NCI-H82 (cell line): ENCODE results near the gene POT1.
A peak's percentile ranks its signal among the peaks of the same experiment; 100 is the strongest.
"Not testable (repeated sequence)": the region's sequence is repeated elsewhere in the genome, so short reads cannot be mapped to it uniquely, and the experiment has no call there.

Source experiments
- DNase-seq: peaks from one replicate; lab custom pipeline; 2025; lab: John Stamatoyannopoulos, UW

The POT1 gene, protein sequence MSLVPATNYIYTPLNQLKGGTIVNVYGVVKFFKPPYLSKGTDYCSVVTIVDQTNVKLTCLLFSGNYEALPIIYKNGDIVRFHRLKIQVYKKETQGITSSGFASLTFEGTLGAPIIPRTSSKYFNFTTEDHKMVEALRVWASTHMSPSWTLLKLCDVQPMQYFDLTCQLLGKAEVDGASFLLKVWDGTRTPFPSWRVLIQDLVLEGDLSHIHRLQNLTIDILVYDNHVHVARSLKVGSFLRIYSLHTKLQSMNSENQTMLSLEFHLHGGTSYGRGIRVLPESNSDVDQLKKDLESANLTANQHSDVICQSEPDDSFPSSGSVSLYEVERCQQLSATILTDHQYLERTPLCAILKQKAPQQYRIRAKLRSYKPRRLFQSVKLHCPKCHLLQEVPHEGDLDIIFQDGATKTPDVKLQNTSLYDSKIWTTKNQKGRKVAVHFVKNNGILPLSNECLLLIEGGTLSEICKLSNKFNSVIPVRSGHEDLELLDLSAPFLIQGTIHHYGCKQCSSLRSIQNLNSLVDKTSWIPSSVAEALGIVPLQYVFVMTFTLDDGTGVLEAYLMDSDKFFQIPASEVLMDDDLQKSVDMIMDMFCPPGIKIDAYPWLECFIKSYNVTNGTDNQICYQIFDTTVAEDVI

GRCh38 chr7:124929467-124930172 is at the start of gene POT1:
TSS of gene POT1 (minus strand) at chr7:124929825. CDS start at chr7:124897173, 32,652 bp downstream.
- DNase-seq: peak; percentile 99

GRCh38 chr7:124975131-124975530 is 45.5 kb upstream of the POT1 start:
- DNase-seq: not testable (repeated sequence)

DNA sequence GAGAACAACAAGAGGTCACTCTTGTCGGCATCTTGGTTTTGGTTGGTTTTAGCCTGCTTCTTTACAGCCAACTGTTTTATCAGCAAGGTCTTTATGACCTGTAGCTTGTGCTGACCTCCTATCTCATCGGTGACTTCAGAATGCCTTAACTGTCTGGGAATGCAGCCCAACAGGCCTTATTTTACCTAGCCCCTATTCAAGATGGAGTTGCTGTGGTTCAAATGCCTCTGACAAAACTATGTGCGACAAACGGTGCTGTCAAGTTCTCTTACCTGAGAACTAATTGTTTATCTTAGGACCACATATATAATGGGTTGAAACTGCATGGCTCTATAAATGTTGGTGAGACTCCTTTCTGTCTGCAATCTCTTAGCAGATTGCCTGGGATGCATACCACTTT is 35.9 kb upstream of the POT1 start:
- DNase-seq: no peak

DNA sequence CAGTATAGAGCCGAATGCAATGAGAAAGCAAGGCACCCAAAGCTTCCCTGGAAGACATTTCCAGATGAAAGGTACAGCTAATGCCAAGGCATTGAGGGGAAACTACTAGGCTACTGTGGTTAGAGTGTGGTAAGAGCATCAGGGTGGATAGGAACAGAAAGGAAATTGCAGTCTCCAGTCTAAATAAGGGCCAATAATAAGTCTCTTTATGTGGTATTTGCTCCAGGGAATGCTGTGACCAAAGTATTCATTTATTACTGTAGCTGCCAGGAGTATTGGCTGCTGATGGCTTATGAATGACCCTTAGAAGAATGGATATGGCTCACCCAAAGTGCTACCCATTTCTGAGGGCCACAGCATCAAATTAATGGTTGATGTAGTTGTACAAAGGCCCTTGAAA is 30.1 kb upstream of the POT1 start:
- DNase-seq: no peak

DNA sequence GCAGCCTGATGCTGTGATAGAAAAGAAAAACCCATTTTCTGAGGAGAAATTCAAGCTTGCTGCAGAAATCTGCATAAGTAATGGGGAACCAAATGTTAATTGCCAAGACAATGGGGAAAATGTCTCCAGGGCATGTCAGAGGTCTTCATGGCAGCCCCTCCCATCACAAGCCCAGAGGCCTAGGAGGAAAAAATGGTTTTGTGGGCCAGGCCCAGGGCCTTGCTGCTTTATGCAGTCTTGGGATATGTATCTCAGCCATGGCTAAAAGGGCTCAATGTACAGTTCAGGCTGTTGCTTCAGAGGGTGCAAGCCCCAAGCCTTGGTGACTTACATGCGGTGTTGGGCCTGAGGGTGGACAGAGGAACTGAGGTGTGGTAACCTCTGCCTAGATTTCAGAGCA is 28.3 kb upstream of the POT1 start:
- DNase-seq: not testable (repeated sequence)

DNA sequence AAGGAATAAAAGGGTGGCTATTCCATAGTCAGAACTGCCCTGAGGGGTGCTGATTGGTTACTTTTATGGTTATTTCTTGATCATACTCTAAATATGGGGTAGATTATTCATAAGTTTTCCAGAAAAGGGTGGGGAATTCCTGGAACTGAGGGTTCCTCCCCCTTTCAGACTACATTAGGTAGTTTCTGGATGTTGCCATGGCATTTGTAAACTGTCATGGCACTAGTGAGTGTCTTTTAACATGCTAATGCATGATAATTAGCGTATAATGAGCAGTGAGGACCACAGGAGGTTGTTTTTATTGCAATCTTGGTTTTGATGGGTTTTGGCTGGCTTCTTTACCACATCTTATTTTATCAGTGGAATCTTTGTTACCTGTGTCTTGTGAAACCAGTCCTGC is 26.5 kb upstream of the POT1 start:
- DNase-seq: no peak

DNA sequence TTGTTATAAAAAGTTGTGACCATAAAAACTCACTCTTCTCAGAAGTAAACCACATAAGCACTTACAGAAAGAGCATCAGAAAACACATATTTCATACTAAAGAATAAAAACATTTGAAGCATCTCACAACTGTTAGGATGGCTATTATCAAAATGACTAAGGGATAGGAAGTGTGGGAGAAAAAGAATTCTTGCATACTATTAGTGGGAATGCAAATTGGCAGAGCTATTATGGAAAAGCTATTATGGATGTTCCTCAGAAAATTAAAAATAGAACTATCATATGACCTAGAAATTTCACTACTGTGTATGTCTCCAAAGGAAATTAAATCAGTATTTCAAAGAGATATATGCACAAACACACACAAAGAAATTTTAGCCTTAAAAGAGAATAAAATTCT is 25.2 kb upstream of the POT1 start:
- DNase-seq: no peak

DNA sequence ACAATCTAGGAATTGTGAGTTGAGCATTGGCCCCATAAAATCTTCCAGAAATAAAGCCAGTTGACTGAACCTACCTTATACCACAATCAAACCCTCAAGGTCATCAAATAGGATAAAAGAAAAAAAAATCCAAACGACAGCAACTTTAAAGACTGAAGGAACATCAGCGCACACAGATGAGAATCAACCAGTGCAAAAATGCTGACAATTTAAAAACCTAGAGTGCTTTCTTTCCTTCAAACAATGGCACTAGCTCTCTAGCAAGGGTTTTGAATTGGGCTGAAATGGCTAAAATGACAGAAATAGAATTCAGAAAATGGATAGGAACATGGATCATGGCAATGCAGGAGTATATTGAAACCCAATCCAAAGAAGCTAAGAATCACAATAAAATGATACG is 16.1 kb upstream of the POT1 start:
- no peak for DNase-seq

GRCh38 chr7:124943472-124943871 is 13.8 kb upstream of the POT1 start:
- DNase-seq: no peak

- DNase-seq: no peak
Measured at GRCh38 chr7:124942399-124942798, 12.8 kb upstream of the POT1 start.

DNA sequence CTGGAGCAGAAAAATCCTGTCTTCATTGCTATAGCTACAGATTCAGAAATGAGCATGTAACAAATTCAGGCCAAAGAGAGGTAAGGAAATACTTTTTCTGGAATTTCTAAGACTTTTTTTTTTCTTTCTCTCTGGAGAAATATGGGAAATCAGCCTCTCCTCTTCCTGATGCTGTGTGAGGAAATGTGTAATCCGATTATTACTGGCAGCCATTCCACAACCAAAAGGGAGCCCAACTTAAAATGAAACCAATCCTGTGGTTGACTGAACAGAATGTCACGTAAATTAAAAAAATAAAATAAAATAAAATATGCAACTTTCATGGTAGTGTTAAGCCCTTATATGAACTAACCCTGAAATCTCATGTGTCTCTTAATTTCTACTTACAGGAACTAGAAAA is 10.7 kb upstream of the POT1 start:
- DNase-seq: peak; percentile 37

GRCh38 chr7:124938128-124938527 is 8.5 kb upstream of the POT1 start:
- DNase-seq: no peak

- DNase-seq: no peak
Measured at GRCh38 chr7:124937076-124937475, 7.5 kb upstream of the POT1 start.

DNA sequence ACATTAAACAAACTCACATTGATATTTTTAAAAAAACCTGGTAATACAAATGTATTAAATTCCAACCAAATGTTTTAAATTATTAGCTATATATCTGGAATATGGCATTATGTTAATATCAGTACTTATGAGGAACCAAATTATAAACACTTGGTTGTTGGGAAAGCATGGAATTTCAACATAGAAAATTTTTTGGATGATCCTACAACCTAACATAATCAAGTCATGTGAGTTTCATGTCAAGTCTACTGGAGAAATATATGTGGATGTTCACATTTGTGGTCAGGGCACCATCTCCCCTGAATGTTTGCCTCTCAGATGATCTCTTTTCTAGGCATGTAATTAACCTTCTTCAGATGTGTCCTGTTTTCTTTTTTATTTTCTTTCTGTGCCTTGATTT is 5.2 kb upstream of the POT1 start:
- DNase-seq: no peak

DNA sequence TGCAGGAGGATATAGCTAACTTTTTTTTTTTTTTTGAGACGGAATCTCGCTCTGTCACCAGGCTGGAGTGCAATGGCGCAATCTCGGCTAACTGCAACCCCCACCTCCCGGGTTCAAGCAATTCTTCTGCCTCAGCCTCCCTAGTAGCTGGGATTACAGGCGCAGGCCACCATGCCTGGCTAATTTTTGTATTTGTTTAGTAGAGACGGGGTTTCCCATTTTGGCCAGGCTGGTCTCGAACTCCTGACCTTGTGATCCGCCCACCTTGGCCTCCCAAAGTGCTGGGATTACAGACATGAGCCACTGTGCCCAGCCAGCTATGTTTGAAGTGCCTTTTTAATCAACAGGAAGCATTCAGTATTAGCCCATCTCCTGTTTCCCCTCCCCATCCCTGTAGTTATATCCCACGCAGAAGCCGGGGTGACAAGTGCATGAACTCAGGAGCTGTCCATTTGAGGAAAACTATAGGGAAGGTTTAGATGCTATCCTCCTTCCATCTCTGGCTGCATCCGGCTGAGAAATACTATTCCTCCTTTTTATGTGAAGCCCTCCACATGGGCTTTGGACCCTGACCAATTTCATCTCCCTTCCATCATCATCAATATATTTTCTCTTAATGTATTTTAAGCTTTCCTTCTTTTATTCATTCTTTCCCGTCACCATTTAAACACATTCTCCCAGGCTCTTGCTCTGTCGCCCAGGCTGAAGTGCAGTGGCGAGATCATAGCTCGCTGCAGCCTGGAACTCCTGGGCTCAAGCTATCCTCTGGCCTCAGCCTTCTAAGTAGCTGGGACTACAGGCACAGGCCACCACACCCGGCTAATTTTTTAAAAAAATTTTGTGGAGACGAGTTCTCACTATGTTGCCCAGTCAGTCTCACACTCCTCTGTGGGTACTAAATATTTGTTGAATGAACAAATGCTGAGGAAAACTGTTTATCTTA is 1.3 kb upstream of the POT1 start:
- no peak for DNase-seq

DNA sequence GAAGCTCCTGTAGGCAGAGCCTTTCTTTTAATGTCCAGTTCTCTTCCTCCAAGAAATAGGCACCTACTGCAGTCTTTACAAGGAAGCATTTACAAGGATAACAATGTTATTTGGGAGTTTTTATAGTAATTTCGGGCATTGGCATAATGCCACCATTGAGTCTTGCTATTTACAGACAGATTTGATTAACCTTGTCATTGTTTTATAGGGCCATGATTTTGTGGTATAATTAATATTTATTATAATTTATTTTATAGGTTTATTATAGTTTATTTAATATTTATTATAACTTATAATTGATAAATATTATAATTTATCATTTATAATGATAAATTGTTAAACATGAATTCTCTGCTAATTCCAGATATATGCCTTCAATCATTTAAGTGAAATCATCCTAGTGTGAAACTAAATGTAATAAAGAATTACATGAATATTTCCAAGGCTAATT is 573 bp upstream of the POT1 start:
- DNase-seq: no peak

DNA sequence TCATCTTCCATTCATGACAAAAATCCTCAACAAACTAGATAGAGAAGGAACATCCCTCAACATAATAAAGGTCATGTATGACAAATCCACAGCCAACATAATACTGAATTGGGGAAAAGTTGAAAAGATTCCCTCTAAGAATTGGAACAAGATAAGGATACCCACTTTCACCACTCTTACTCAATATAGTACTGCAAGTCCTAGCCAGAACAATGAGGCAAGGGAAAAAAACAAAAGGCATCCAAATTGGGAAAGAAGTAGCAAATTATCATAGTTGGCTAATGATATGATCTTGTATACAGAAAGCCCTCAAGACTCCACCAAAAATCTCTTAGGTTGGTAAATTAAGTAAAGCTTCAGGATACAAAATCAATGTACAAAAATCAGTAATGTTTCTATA is 4.7 kb downstream of the POT1 start:
- no peak for DNase-seq

DNA sequence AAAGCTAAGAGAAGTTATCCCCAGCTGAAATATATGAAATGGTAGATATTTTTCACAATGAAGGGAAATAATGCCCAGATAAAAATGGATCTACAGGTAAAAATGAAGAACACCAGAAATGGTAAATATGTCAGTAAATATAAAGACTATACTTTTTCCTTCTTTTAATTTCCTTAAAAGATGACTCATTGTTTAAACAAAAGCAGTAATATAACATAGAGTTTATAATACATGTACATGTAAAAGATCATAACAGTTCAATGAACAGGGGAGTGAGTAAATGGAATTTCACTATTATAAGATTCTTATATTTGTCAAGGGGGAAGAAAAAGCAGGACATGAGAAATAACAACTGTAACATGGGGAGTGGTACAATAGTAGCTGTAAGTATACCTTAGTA is 7.4 kb downstream of the POT1 start:
- DNase-seq: no peak

DNA sequence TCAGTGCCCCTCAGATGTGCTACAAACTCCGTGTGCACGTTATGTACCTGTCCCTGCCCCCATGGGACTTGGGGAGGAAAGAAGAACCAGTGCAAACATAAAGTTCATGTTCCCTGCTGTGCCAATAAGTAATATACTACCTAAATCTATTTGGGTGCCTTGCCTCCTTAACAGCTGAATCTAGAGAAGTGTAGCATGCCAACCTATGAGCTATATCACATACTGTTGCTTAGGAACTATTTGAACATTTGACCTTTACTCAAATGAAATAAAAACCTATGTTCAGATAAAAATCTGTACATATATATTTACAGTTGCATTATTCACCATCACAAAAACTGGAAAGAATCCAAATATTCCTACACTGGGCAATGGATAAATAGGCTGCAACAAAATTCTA is 9.8 kb downstream of the POT1 start:
- DNase-seq: no peak

DNA sequence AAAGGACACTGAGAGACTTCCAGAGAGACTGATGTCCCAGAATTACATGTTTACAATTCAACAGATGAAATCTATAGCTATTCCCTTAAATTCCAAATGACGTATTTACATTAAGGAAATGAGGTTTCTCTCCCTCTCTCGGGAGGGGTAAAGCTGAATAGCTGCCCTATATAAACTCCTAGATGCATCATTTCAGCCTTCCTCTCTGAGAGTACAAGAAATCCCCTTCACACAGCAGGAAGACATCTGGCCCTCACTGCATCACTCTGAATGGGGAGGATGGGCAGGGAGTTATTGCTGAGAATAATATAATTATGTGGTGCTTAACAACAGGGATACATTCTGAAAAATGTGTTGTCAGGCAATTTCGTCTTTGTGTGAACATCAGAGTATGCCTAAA is 11.0 kb downstream of the POT1 start:
- no peak for DNase-seq

DNA sequence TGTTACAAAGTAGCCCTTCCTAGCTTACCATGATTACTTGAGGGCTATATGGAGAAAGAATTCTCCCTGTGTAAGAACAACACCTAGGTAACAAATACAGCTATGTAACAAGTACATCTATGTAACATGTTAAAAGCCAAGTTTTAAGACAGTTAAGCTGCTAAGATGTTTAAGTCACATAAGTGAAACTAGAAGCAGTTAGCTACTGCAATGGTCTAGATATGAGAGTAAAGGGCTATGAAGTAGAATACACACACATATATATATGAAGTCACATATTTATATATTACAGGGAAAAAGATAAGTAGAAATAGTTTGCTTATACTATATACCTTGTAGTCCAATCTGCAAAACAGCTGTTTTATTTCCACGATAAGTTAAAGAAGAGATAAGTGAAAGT is 14.4 kb downstream of the POT1 start:
- no peak for DNase-seq

DNA sequence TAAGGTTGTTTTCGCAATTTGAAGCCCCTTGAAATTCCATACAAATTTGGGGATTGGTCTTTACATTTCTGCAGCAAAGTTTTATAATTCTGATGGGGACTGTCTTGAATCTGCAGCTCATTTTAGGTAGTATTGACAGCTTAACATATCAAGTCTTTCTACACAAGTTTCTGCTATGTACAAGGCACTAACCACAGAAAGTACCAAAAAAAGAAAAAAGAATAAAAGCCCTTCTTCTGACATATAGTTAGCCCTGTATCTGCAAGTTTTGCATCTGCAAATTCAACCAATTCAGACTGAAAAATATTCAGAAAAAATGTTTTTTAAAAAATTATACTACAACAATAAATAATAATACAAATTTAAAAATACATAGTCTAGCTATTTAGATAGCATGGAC is 15.3 kb downstream of the POT1 start:
- DNase-seq: no peak
